Activated effector memory CD4-positive, alpha-beta T cell treated with Interleukin-2 at 50 U/mL for 16 hours (primary cell): ENCODE results near the gene NOL3.

Source experiments
- DNase-seq: peaks from one replicate; pipeline ENCODE4 v3.0.0-alpha.2; 2020

NOL3 gene

GRCh38 chr16:67207249-67208091, 37.1 kb downstream of the NOL3 start:
- no peak for DNase-seq

- DNase-seq: no peak
Measured at GRCh38 chr16:67208154-67208896, 38.0 kb downstream of the NOL3 start.

- no peak for DNase-seq
Measured at GRCh38 chr16:67209565-67209964, 39.2 kb downstream of the NOL3 start.

- DNase-seq: no peak
Measured at GRCh38 chr16:67210069-67210937, 40.0 kb downstream of the NOL3 start.

- DNase-seq: no peak
Measured at GRCh38 chr16:67211674-67212073, 41.3 kb downstream of the NOL3 start.

- DNase-seq: no peak
Measured at GRCh38 chr16:67212766-67213165, 42.4 kb downstream of the NOL3 start.

- no peak for DNase-seq
Measured at GRCh38 chr16:67213197-67214019, 43.1 kb downstream of the NOL3 start.

GRCh38 chr16:67215706-67216105, 45.4 kb downstream of the NOL3 start:
- DNase-seq: no peak

GRCh38 chr16:67216612-67217490, 46.5 kb downstream of the NOL3 start:
- DNase-seq: no peak

GRCh38 chr16:67223992-67224391, 53.7 kb downstream of the NOL3 start:
- no peak for DNase-seq
